MCF 10A (cell line): ENCODE measurements around the gene SEMA3C. TPM values are rescaled to one million over a fixed set of nuclear protein-coding genes. Genes with fewer than 3 reads are reported as not detected.

Experiments used
- BruUV-seq: library from RNA; stranded (reverse); fragments of 400-500 nt; replicated peaks from 2 replicates; lab custom pipeline; 2021; lab: Mats Ljungman, UMichigan
- CTCF ChIA-PET: fragments of 300-600 bp; sonication (Branson Sonifier 250); formaldehyde crosslinking; extraction: SDS; loops from one replicate; lab custom pipeline; 2021; ENCODE audit warnings: antibody characterized with exemption, inconsistent platforms; lab: Yijun Ruan, JAX
- POLR2A ChIA-PET: fragments of 300-600, 350-650 bp; sonication (Branson Sonifier 250); formaldehyde crosslinking; extraction: SDS; loops from one replicate; lab custom pipeline; 2020; ENCODE audit warnings: antibody characterized with exemption, inconsistent platforms; lab: Yijun Ruan, JAX
- DNase-seq: peaks from one replicate; pipeline ENCODE4 v3.0.0-alpha.2; 2018; ENCODE audit not compliant: unreplicated experiment
- H3K27ac Mint-ChIP-seq: one replicate; pipeline ENCODE4 v1.8.0; 2022; ENCODE audit warnings: mild to moderate bottlenecking, low read depth, mixed read lengths; ENCODE audit not compliant: unreplicated experiment
- H3K27me3 Mint-ChIP-seq: one replicate; pipeline ENCODE4 v1.8.0; 2022; ENCODE audit warnings: mixed read lengths; ENCODE audit not compliant: insufficient read depth, unreplicated experiment
- H3K36me3 Mint-ChIP-seq: one replicate; pipeline ENCODE4 v1.8.0; 2022; ENCODE audit warnings: mild to moderate bottlenecking, moderate library complexity, mixed read lengths; ENCODE audit not compliant: insufficient read depth, unreplicated experiment
- H3K4me1 Mint-ChIP-seq: one replicate; pipeline ENCODE4 v1.8.0; 2022; ENCODE audit warnings: mixed read lengths; ENCODE audit not compliant: insufficient read depth, unreplicated experiment
- H3K4me3 Mint-ChIP-seq: one replicate; pipeline ENCODE4 v1.8.0; 2022; ENCODE audit warnings: mild to moderate bottlenecking, moderate library complexity, mixed read lengths; ENCODE audit not compliant: unreplicated experiment
- H3K9me3 Mint-ChIP-seq: one replicate; pipeline ENCODE4 v1.8.0; 2022; ENCODE audit warnings: mixed read lengths; ENCODE audit not compliant: unreplicated experiment
- intact Hi-C: fragments of 100-400 bp; cut with micrococcal nuclease; formaldehyde crosslinking; loops from 2 replicates; pipeline ENCODE4 v1.14.1; 2022
- total RNA-seq: library from RNA; stranded (reverse); gene quantifications from 2 replicates; pipeline ENCODE4 v1.2.3, GENCODE V29; 2022
- TF ChIP-seq, protein P1 (sequence below): fragments of 200-600 bp; IDR thresholded peaks from one replicate; pipeline ENCODE4 v1.8.0; 2022; ENCODE audit warnings: antibody characterized with exemption, mild to moderate bottlenecking; ENCODE audit not compliant: unreplicated experiment

The SEMA3C gene
- total RNA-seq, 1 experiment from 2014 or later = 140 TPM

DNA sequence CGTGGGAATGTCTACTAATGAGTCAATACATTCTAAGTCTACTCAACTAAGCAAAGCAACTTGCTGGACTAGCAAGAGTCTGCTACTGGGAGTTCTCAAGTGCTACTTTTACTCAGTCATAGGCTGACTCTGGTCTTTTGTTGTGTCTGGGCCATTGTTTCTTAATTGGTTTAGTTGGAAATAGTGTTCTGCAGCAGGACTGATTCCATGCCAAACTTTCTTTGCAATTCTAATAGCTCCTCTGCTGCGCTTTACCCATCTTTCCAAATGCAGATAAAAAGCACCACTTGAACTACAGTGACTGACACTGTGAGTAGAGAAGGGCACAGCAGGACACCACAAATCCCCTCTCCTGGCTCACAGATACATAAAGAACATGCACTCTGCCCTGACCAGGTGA lies 154.7 kb downstream of the SEMA3C start:
- POLR2A ChIA-PET = interaction anchor here (0.7 to 1.0 kb wide), 2 partner anchors 9 to 67 kb away, joined by 3 read pairs; no protein-coding TSS in a partner anchor
- intact Hi-C loops = no loop called here
- TF ChIP-seq, protein P1, sequence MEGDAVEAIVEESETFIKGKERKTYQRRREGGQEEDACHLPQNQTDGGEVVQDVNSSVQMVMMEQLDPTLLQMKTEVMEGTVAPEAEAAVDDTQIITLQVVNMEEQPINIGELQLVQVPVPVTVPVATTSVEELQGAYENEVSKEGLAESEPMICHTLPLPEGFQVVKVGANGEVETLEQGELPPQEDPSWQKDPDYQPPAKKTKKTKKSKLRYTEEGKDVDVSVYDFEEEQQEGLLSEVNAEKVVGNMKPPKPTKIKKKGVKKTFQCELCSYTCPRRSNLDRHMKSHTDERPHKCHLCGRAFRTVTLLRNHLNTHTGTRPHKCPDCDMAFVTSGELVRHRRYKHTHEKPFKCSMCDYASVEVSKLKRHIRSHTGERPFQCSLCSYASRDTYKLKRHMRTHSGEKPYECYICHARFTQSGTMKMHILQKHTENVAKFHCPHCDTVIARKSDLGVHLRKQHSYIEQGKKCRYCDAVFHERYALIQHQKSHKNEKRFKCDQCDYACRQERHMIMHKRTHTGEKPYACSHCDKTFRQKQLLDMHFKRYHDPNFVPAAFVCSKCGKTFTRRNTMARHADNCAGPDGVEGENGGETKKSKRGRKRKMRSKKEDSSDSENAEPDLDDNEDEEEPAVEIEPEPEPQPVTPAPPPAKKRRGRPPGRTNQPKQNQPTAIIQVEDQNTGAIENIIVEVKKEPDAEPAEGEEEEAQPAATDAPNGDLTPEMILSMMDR = no peak
- Mint-ChIP-seq H3K27ac (no peak overlapping the region), H3K27me3 (no peaks in the 10 kb centered on the region), H3K9me3 (no peaks in the 10 kb centered on the region), H3K4me3 (no peak overlapping the region), H3K36me3 (peaks cover 81% of the 10 kb centered on the region), H3K4me1 (peaks cover 4% of the 10 kb centered on the region)
- CTCF ChIA-PET = no interaction called here
- DNase-seq = no peak
- no TSS peak for BruUV-seq

DNA sequence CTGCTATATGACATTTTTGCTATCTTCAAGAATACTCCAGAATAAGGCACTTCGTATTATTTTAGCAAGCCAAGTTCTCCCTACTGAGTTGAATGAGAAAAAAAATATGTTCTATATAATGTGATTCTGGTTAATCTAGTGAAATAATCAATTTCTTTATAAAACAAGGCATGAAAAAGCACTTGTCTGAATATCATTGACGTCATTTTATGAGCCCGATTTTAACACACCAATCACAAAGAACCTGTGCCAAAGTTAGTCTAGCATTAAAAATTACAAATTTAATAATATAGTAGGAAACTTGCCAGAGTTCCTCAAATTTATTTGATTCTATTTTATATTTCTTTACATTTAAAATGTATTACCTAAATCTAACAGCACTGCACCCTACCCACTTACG lies 155.1 kb downstream of the SEMA3C start:
- no peak for DNase-seq
- Mint-ChIP-seq H3K9me3 (no peaks in the 10 kb centered on the region), H3K36me3 (peaks cover 82% of the 10 kb centered on the region), H3K4me3 (no peak overlapping the region), H3K27me3 (no peaks in the 10 kb centered on the region), H3K4me1 (peaks cover 4% of the 10 kb centered on the region), H3K27ac (no peak overlapping the region)
- intact Hi-C loops = no loop called here
- ChIA-PET CTCF (interaction anchor here (1.4 kb wide), 1 partner anchor 10 kb away, joined by 6 read pairs; no protein-coding TSS in a partner anchor), POLR2A (no interaction called here)
- BruUV-seq = no TSS peak
- TF ChIP-seq, protein P1 = no peak

DNA sequence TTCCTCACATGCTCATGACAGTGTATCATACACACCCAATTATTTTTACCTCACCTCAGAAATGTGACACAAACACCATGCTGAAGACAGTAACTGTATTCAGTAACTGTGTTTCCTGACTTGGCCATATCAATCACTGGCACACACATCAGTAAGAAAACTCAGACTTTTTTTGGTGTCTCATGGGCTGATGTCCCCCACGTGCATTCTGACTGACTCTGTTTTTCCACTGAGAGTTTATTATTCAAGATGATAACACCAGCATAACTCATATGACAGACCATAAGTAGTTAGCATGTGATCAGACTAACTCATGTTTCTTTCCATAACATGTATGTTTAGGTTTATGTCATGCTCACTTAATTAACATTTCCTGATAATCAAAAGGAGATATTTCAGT lies 155.6 kb downstream of the SEMA3C start:
- no peak overlapping the region for H3K4me3 Mint-ChIP-seq
- intact Hi-C loops = no loop called here
- DNase-seq = no peak
- POLR2A ChIA-PET = no interaction called here
- CTCF ChIA-PET = interaction anchor here (0.6 to 1.4 kb wide), 2 partner anchors 10 to 704 kb away, joined by 4 to 6 read pairs; no protein-coding TSS in a partner anchor
- no peak overlapping the region for H3K27ac Mint-ChIP-seq
- TF ChIP-seq, protein P1 = no peak
- peaks cover 78% of the 10 kb centered on the region for H3K36me3 Mint-ChIP-seq
- no peaks in the 10 kb centered on the region for H3K9me3 Mint-ChIP-seq
- no peaks in the 10 kb centered on the region for H3K27me3 Mint-ChIP-seq
- peaks cover 4% of the 10 kb centered on the region for H3K4me1 Mint-ChIP-seq
- no TSS peak for BruUV-seq

DNA sequence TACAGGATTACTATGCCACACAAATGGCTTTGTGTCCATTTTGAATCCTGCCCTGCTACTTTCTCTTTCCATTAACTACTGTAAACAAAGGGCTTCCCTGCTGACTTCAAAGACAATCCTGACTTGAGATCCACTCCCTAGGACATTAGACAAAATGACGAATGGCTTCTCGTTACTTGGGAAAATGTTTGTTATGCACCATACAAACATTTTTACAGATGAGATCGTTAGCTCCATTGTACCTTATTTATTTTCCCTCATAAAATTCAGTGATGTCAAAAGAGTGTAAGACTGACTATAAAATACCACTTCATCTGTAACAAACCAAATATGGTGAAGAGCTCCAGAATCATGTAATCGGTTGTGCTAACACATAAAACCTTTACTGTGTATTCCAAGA lies 158.6 kb downstream of the SEMA3C start:
- intact Hi-C loops = no loop called here
- Mint-ChIP-seq H3K27ac (peak overlapping the region; percentile 39), H3K36me3 (peaks cover 74% of the 10 kb centered on the region), H3K27me3 (no peaks in the 10 kb centered on the region), H3K4me3 (no peak overlapping the region), H3K9me3 (no peaks in the 10 kb centered on the region), H3K4me1 (no peaks in the 10 kb centered on the region)
- CTCF ChIA-PET = interaction anchor here (1.0 kb wide), 1 partner anchor 707 kb away, joined by 3 read pairs; no protein-coding TSS in a partner anchor
- no TSS peak for BruUV-seq
- DNase-seq = no peak
- TF ChIP-seq, protein P1 = no peak
- POLR2A ChIA-PET = interaction anchor here (1.0 kb wide), 1 partner anchor 13 kb away, joined by 3 read pairs; no protein-coding TSS in a partner anchor
